Liver (tissue), 3 donors: Measurements from ENCODE around the gene QRICH1.

ENCODE experiments used
- EGR1 ChIP-seq, 2 donors: IDR thresholded peaks; 2 replicates each; pipeline ENCODE4 v1.6.1; 2016 to 2018; ENCODE audit warnings: antibody characterized with exemption in 2 of 2, low read depth in 2 of 2
- FOXA2 ChIP-seq: IDR thresholded peaks from 2 replicates; pipeline ENCODE4 v1.6.1; 2016; ENCODE audit warnings: antibody characterized with exemption
- GABPA ChIP-seq, 2 donors: IDR thresholded peaks in 1 of 2; conservative IDR thresholded peaks in 1 of 2; 2 replicates each; pipeline ENCODE4 v1.6.1; 2016; ENCODE audit warnings: antibody characterized with exemption in 2 of 2, mild to moderate bottlenecking in 1 of 2, moderate library complexity in 1 of 2
- JUND ChIP-seq, 2 donors: IDR thresholded peaks; 2 replicates each; pipeline ENCODE4 v1.6.1; 2016; ENCODE audit warnings: antibody characterized with exemption in 2 of 2
- NR2F2 ChIP-seq: IDR thresholded peaks from 2 replicates; pipeline ENCODE4 v1.6.1; 2016; ENCODE audit warnings: antibody characterized with exemption
- RAD21 ChIP-seq, 2 donors: IDR thresholded peaks; 2 replicates each; pipeline ENCODE4 v1.6.1; 2016; ENCODE audit warnings: antibody characterized with exemption in 2 of 2, mild to moderate bottlenecking in 2 of 2
- RXRA ChIP-seq, 2 donors: IDR thresholded peaks; 2 replicates each; pipeline ENCODE4 v1.6.1; 2017 to 2018; ENCODE audit warnings: antibody characterized with exemption in 2 of 2, mild to moderate bottlenecking in 1 of 2
- SP1 ChIP-seq: IDR thresholded peaks from 2 replicates; pipeline ENCODE4 v1.6.1; 2018; ENCODE audit warnings: antibody characterized with exemption, mild to moderate bottlenecking
- TAF1 ChIP-seq: conservative IDR thresholded peaks from 2 replicates; pipeline ENCODE4 v1.6.1; 2016; ENCODE audit warnings: antibody characterized with exemption, mild to moderate bottlenecking
- TF ChIP-seq, protein P1 (sequence below): fragments of 150-350 bp; IDR thresholded peaks from 2 replicates; pipeline ENCODE4 v1.5.1; 2017; ENCODE audit warnings: improper control_type of control experiment, low read depth, low read length; ENCODE audit not compliant: missing input control
- TF ChIP-seq, protein P2 (sequence below): IDR thresholded peaks from 2 replicates; pipeline ENCODE4 v1.6.1; 2016; ENCODE audit warnings: antibody characterized with exemption
- TF ChIP-seq, protein P3 (sequence below): IDR thresholded peaks from 2 replicates; pipeline ENCODE4 v1.6.1; 2016; ENCODE audit warnings: antibody characterized with exemption
- TF ChIP-seq, protein P4 (sequence below): IDR thresholded peaks from 2 replicates; pipeline ENCODE4 v1.6.1; 2016; ENCODE audit warnings: antibody characterized with exemption, mild to moderate bottlenecking
- donor health status: healthy.
- donor health status: healthy.

DNA sequence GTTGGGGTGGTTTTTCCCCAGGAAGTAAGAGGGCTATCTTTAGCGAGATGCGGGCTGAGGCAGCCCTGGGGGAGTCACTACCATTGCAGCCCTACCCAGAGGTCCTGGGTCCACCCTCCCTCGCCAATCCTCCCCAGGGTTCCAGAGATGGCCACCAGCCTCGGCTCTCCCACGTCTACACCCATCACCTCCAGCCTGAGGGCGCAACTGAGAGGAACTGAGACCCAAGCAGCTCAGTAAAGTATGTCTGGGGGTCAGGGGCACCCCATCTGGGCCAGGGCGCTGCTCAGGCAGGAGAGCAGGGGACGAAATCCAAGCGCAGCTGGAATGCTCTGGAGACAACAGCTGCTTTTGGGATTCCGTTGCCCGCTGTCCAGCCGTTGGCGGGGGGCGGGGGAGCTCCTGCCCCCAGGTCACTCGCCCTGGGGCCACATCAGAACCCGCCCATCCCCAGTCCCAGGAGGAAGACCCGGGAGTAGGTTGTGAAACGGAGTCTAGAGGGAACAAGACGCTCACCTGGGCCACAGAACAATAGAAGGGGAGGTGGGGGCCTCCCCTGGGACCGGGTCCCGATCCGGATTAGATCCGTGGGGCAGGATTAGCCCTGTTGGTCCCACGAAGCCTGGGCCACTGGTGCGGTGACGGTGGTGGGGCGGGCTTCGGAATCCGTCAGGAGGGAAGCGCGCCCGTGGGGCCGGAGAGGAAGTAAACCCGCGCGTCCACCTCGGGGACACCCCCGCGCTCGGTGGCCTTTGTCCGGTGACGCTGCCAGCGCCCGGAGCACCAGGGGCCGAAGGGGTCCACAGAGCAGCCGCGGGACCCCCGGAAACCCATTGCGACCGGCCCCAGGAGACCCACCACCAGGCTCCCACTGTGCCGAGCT lies 73.3 kb downstream of the QRICH1 start:
- TF ChIP-seq, protein P1, sequence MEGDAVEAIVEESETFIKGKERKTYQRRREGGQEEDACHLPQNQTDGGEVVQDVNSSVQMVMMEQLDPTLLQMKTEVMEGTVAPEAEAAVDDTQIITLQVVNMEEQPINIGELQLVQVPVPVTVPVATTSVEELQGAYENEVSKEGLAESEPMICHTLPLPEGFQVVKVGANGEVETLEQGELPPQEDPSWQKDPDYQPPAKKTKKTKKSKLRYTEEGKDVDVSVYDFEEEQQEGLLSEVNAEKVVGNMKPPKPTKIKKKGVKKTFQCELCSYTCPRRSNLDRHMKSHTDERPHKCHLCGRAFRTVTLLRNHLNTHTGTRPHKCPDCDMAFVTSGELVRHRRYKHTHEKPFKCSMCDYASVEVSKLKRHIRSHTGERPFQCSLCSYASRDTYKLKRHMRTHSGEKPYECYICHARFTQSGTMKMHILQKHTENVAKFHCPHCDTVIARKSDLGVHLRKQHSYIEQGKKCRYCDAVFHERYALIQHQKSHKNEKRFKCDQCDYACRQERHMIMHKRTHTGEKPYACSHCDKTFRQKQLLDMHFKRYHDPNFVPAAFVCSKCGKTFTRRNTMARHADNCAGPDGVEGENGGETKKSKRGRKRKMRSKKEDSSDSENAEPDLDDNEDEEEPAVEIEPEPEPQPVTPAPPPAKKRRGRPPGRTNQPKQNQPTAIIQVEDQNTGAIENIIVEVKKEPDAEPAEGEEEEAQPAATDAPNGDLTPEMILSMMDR = no peak
- TF ChIP-seq GABPA (IDR thresholded peaks at IDR 0.05 in 1 of 2, conservative IDR thresholded peaks at IDR 0.05 in 1 of 2) (no peak), TAF1 (no peak), RAD21 (IDR thresholded peaks at IDR 0.05) (no peak), EGR1 (IDR thresholded peaks at IDR 0.05; ENCODE audit: low read depth in 2 of 2) (no peak), JUND (IDR thresholded peaks at IDR 0.05) (no peak), RXRA (IDR thresholded peaks at IDR 0.05) (no peak), NR2F2 (peak; percentile 15), FOXA2 (no peak), SP1 (no peak)
- TF ChIP-seq, protein P2, sequence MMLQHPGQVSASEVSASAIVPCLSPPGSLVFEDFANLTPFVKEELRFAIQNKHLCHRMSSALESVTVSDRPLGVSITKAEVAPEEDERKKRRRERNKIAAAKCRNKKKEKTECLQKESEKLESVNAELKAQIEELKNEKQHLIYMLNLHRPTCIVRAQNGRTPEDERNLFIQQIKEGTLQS = no peak
- TF ChIP-seq, protein P3, sequence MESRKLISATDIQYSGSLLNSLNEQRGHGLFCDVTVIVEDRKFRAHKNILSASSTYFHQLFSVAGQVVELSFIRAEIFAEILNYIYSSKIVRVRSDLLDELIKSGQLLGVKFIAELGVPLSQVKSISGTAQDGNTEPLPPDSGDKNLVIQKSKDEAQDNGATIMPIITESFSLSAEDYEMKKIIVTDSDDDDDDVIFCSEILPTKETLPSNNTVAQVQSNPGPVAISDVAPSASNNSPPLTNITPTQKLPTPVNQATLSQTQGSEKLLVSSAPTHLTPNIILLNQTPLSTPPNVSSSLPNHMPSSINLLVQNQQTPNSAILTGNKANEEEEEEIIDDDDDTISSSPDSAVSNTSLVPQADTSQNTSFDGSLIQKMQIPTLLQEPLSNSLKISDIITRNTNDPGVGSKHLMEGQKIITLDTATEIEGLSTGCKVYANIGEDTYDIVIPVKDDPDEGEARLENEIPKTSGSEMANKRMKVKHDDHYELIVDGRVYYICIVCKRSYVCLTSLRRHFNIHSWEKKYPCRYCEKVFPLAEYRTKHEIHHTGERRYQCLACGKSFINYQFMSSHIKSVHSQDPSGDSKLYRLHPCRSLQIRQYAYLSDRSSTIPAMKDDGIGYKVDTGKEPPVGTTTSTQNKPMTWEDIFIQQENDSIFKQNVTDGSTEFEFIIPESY = no peak
- TF ChIP-seq, protein P4, sequence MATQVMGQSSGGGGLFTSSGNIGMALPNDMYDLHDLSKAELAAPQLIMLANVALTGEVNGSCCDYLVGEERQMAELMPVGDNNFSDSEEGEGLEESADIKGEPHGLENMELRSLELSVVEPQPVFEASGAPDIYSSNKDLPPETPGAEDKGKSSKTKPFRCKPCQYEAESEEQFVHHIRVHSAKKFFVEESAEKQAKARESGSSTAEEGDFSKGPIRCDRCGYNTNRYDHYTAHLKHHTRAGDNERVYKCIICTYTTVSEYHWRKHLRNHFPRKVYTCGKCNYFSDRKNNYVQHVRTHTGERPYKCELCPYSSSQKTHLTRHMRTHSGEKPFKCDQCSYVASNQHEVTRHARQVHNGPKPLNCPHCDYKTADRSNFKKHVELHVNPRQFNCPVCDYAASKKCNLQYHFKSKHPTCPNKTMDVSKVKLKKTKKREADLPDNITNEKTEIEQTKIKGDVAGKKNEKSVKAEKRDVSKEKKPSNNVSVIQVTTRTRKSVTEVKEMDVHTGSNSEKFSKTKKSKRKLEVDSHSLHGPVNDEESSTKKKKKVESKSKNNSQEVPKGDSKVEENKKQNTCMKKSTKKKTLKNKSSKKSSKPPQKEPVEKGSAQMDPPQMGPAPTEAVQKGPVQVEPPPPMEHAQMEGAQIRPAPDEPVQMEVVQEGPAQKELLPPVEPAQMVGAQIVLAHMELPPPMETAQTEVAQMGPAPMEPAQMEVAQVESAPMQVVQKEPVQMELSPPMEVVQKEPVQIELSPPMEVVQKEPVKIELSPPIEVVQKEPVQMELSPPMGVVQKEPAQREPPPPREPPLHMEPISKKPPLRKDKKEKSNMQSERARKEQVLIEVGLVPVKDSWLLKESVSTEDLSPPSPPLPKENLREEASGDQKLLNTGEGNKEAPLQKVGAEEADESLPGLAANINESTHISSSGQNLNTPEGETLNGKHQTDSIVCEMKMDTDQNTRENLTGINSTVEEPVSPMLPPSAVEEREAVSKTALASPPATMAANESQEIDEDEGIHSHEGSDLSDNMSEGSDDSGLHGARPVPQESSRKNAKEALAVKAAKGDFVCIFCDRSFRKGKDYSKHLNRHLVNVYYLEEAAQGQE = no peak
